K562 (cell line): Measurements from ENCODE around the gene CAMK1D.

Experiments used
- ATF1 ChIP-seq, 2 experiments: fragments of 450-650 bp in 1 of 2; IDR thresholded peaks; 2 replicates each; pipeline ENCODE4 v1.6.1; 2016; ENCODE audit warnings: missing compliant biosample characterization in 1 of 2, missing genetic modification characterization in 1 of 2
- CHD2 ChIP-seq: IDR thresholded peaks from 2 replicates; pipeline ENCODE4 v1.6.1; 2011; ENCODE audit warnings: low read depth, low read length
- EP300 ChIP-seq: IDR thresholded peaks from 2 replicates; pipeline ENCODE4 v1.6.1; 2012; ENCODE audit warnings: low read length, improper control_type of control experiment
- MCM7 ChIP-seq, 2 experiments: fragments of 450-650 bp; IDR thresholded peaks; 2 replicates each; pipeline ENCODE4 v1.6.1; 2016 to 2018
- RFX5 ChIP-seq: IDR thresholded peaks from 2 replicates; pipeline ENCODE4 v1.6.1; 2011; ENCODE audit warnings: low read depth, mild to moderate bottlenecking, improper control_type of control experiment, low read length
- ZNF79 ChIP-seq: fragments of 250-450 bp; sonication (Bioruptor Pico); IDR thresholded peaks from 2 replicates; pipeline ENCODE4 v1.4.0; 2020; ENCODE audit warnings: low read depth, mild to moderate bottlenecking, moderate library complexity

DNA sequence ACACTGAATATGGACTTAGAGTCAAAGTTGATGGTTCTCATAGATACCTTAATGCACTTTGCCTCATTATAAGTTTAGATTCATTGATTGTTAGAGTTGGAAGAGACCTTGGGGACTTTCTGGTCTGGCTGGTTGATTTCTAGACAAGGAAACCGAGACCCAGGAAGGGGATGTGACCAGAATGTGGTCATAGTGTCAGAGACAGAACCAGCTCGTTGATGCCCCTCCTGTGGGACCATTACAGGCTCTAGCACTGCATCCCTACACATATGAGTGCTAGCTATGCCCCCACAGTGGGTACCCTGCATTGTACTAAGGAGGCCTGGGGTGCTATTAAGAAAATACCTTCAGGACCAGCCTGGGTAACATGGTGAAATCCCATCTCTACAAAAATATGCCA is 306.6 kb downstream of the CAMK1D start:
- TF ChIP-seq ZNF79 (CRISPR knock-in tag) (no peak), RFX5 (no peak), MCM7 (IDR thresholded peaks at IDR 0.05) (no peak), CHD2 (no peak), ATF1 (CRISPR knock-in tag; IDR thresholded peaks at IDR 0.05) (no peak), ATF1 (tag; IDR thresholded peaks at IDR 0.05) (no peak), EP300 (no peak)
